Loucy (cell line): ENCODE results near the gene HIVEP2.

Experiments used
- CTCF ChIP-seq: fragments of 200-600 bp; sonication (generic); conservative IDR thresholded peaks from 2 replicates; pipeline ENCODE4 v1.5.1; 2014; ENCODE audit warnings: mild to moderate bottlenecking, antibody characterized with exemption, low read length
- EZH2phosphoT487 ChIP-seq: fragments of 200-600 bp; IDR thresholded peaks from 2 replicates; pipeline ENCODE4 v1.6.1; 2018; ENCODE audit warnings: antibody characterized with exemption, mild to moderate bottlenecking, moderate library complexity, borderline replicate concordance

GRCh38 chr6:142940487-142940886 lies 4.5 kb downstream of the HIVEP2 start:
- TF ChIP-seq CTCF (no peak), EZH2phosphoT487 (no peak)
